Kidney epithelial cell (primary cell): Measurements from ENCODE around the gene PPP1R3G. TPM values are rescaled to one million over a fixed set of nuclear protein-coding genes. Genes with fewer than 3 reads are reported as not detected.

Experiments
- DNase-seq: peaks from one replicate; pipeline ENCODE4 v3.0.0-alpha.2; 2010; ENCODE audit warnings: low read depth
- H3K27me3 ChIP-seq: 2 replicates; pipeline ENCODE4 v1.6.0; 2011; ENCODE audit warnings: low read length; ENCODE audit not compliant: control insufficient read depth, insufficient read depth
- H3K36me3 ChIP-seq: 2 replicates; pipeline ENCODE4 v1.5.1; 2011; ENCODE audit warnings: low read length; ENCODE audit not compliant: control insufficient read depth, insufficient read depth
- H3K4me3 ChIP-seq: 2 replicates; pipeline ENCODE4 v1.5.1; 2011; ENCODE audit warnings: low read depth, mild to moderate bottlenecking, control low read depth, low read length
- CTCF ChIP-seq: IDR thresholded peaks from 2 replicates; pipeline ENCODE4 v1.5.1; 2011; ENCODE audit warnings: mild to moderate bottlenecking, moderate library complexity, low read length, control low read depth, inconsistent platforms; ENCODE audit not compliant: insufficient read depth, poor library complexity, severe bottlenecking
- total RNA-seq: library from RNA; depleted of rRNA; stranded (reverse); fragments of >200 nt; gene quantifications from 2 replicates; pipeline ENCODE4 v1.2.3, GENCODE V29; 2015

The PPP1R3G gene
- total RNA-seq, 1 donor from 2014 or later, result 0.96 TPM

GRCh38 chr6:5045416-5045815, 39.7 kb upstream of the PPP1R3G start:
- Histone ChIP-seq H3K36me3 (no peaks in the 10 kb centered on the region), H3K4me3 (no peak overlapping the region), H3K27me3 (no peaks in the 10 kb centered on the region)
- no peak for TF ChIP-seq CTCF
- no peak for DNase-seq

GRCh38 chr6:5046430-5046829, 38.7 kb upstream of the PPP1R3G start:
- TF ChIP-seq CTCF, result no peak

GRCh38 chr6:5050009-5050408, 35.1 kb upstream of the PPP1R3G start:
- no peak for TF ChIP-seq CTCF
- no peak overlapping the region for H3K4me3 ChIP-seq
- H3K36me3 ChIP-seq, result no peaks in the 10 kb centered on the region
- no peak for DNase-seq
- no peaks in the 10 kb centered on the region for H3K27me3 ChIP-seq

More at GRCh38 chr6:5046430-5046829, 38.7 kb upstream of the PPP1R3G start:
- Histone ChIP-seq H3K4me3 (no peak overlapping the region), H3K27me3 (no peaks in the 10 kb centered on the region), H3K36me3 (no peaks in the 10 kb centered on the region)
- DNase-seq, result no peak

- no peak for DNase-seq
- H3K27me3 ChIP-seq, result no peaks in the 10 kb centered on the region
- no peak for TF ChIP-seq CTCF
- H3K36me3 ChIP-seq, result no peaks in the 10 kb centered on the region
- H3K4me3 ChIP-seq, result no peak overlapping the region
These were observed 33.7 kb upstream of the PPP1R3G start for GRCh38 chr6:5051394-5051793.

GRCh38 chr6:5053038-5053437, 32.1 kb upstream of the PPP1R3G start:
- no peaks in the 10 kb centered on the region for H3K27me3 ChIP-seq
- TF ChIP-seq CTCF, result no peak
- DNase-seq, result no peak
- no peaks in the 10 kb centered on the region for H3K36me3 ChIP-seq
- no peak overlapping the region for H3K4me3 ChIP-seq

- DNase-seq, result no peak
- no peaks in the 10 kb centered on the region for H3K27me3 ChIP-seq
- no peak for TF ChIP-seq CTCF
- no peaks in the 10 kb centered on the region for H3K36me3 ChIP-seq
- H3K4me3 ChIP-seq, result no peak overlapping the region
These were observed 31.3 kb upstream of the PPP1R3G start for GRCh38 chr6:5053864-5054244.
